GM12891 (cell line): ENCODE measurements around the gene SPATA6L.

Source experiments
- DNase-seq: peaks from one replicate; pipeline ENCODE4 v3.0.0; 2011; ENCODE audit warnings: low spot score; ENCODE audit not compliant: insufficient read length
- FAIRE-seq: peaks from 2 replicates; lab custom pipeline; 2011; peaks lifted over from hg19 to GRCh38; lab: Jason Lieb, UNC
- PAX5 ChIP-seq: IDR thresholded peaks from 2 replicates; pipeline ENCODE4 v1.6.1; 2011; ENCODE audit warnings: low read length, moderate library complexity, mild to moderate bottlenecking; ENCODE audit not compliant: insufficient read depth, severe bottlenecking
- POLR2A ChIP-seq: IDR thresholded peaks from 2 replicates; pipeline ENCODE4 v1.6.1; 2011; ENCODE audit warnings: low read depth, low read length, control low read depth
- POLR2AphosphoS5 ChIP-seq: IDR thresholded peaks from 2 replicates; pipeline ENCODE4 v1.6.1; 2011; ENCODE audit warnings: low read depth, low read length, control low read depth
- POU2F2 ChIP-seq: IDR thresholded peaks from 2 replicates; pipeline ENCODE4 v1.6.1; 2011; ENCODE audit warnings: low read depth, mild to moderate bottlenecking, control low read depth, low read length, moderate library complexity
- SPI1 ChIP-seq: IDR thresholded peaks from 2 replicates; pipeline ENCODE4 v1.6.1; 2011; ENCODE audit warnings: low read depth, low read length, control low read depth
- TAF1 ChIP-seq: IDR thresholded peaks from 2 replicates; pipeline ENCODE4 v1.6.1; 2011; ENCODE audit warnings: low read depth, low read length, control low read depth

Gene SPATA6L

DNA sequence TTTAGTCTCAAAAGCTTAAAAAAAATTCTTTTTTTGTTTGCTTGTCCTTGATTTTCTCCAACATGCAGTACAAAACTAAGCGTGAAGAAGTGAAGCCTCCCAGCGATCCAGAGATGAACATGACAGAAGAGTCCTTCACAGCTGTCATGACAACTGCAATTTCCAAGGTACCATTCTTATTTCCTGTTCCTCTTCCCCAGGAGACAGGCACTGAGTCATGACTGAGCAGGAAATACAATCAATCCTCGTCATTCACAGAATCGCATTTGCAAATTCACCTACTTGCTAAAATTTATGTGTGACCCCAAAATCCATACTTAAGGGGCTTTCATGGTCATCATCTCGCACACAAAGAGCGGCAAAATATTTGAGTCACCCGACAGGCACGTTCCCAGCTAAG, 98.7 kb downstream of the SPATA6L start:
- DNase-seq: no peak

DNA sequence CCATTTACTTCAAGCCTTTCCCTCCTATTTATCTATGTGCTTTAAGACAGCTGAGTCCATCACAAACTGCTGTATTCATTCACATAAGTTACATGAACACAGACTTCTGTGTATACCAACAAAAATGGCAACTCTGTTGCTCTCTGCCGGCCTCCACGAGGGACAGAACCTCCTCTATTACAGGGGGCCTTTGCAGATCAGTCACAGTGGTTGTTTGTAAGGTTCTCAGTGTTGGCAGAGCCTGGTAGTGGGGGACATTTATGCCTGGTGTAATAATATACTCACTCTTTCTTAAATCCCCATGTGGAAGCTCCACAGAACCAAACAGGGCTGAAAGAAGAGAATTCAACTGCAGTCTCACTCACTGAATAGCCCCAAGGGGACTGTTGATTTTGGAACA, 99.5 kb downstream of the SPATA6L start:
- no peak for FAIRE-seq
- TF ChIP-seq PAX5: no peak
- no peak for TF ChIP-seq POLR2AphosphoS5
- TF ChIP-seq POU2F2: no peak
- TF ChIP-seq TAF1: no peak
- no peak for TF ChIP-seq SPI1
- TF ChIP-seq POLR2A: no peak
- no peak for DNase-seq

More for the DNA sequence above, 98.7 kb downstream of the SPATA6L start:
- FAIRE-seq: no peak
- no peak for TF ChIP-seq PAX5

DNA sequence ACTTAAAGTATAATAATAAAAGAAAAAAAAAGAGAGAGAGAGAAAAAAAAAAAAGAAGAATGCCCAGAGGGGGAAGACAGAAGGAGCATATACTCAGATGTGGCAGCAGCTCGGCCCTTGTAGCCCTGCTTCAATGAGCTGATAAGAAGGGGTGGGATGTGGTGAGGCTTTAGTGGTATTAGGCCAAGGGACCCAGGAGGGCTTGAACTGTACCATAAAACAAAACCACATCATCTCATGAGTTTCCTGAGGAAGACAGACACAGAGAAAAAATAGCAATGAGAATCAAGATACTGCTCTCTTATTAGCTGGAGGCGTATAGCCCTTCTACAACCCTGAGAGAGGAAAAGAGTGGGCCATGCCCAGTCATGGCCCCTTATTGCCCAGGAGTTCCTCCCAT, 103.2 kb downstream of the SPATA6L start:
- FAIRE-seq (no peak), DNase-seq (no peak)
- TF ChIP-seq TAF1 (no peak), PAX5 (no peak), POLR2A (no peak), SPI1 (no peak), POU2F2 (no peak), POLR2AphosphoS5 (no peak)

DNA sequence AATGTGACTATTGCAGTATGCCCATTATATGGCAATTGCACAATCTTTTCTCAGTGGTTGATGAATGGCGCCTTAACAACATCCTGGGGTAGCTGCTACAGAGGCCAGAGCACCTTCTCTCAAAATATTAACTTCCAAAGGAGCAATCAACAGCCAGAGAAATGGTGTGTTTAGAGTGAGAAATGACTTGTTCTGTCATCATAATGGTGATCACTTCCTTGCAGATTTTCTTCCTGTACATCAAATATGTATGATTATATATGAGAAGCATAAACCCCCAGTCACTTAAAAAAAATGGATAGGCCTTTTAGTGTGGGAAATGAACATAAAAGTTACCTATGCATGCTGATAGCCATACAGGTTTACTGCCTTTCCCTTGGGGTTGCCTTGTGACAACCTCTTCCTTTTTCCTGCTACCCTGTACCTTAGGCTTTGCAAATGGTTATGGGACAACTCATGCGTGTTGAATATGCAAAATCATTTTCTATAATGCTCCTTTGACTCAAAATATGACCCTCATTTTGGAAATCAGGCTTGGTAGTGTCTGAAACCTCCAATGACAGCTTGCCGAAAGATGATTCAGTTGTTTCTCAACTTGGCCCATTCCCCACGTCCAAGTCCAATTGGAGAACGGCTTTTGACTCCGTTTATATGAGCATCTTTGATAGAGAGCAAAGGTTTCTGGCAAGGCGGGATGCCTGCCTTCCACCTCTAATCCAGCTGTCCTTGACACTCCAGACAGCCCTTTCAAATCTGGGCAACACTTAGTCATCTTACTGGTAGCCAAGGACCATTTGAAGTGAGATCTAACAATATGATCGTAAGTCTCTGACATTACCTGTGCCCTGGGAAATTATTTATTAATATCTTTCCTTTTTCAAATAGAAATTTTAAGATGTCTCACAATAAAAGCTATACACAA, 106.8 kb downstream of the SPATA6L start:
- DNase-seq (peak; percentile 10), FAIRE-seq (peak; percentile 87)

DNA sequence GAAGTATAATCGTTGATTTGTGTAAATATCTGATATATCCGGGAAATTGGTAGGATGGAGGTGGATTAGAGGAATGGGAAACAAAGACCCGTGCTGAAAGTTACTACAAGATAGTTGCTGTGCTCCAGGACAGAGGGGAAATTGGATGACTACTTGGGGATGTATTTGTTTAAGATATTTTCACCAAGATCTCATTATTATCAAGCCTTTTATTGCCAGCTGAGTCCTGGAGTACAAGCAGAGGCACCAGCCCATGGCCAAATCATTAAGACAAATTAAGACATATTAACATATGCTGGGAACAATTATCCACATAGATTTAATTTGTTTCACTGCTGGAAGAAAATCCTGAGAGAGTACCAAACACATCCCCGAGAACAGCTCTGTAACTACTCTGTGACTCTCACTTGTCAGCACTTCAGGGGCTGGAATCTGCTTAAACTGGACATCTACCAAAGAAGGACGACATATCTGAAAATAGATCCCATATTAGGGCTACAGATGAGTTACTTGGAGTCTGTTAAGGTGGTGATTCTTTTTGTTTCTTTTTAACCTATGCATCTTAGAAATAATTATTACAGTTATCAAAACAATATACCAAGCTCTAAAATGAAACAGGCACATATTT, 107.8 kb downstream of the SPATA6L start:
- no peak for DNase-seq
- no peak for FAIRE-seq
- TF ChIP-seq PAX5: no peak
- no peak for TF ChIP-seq SPI1

More for the DNA sequence above, 106.8 kb downstream of the SPATA6L start:
- TF ChIP-seq TAF1 (no peak), PAX5 (peak; percentile 13), SPI1 (peak; percentile 37), POLR2A (no peak), POLR2AphosphoS5 (no peak), POU2F2 (peak; percentile 96)

DNA sequence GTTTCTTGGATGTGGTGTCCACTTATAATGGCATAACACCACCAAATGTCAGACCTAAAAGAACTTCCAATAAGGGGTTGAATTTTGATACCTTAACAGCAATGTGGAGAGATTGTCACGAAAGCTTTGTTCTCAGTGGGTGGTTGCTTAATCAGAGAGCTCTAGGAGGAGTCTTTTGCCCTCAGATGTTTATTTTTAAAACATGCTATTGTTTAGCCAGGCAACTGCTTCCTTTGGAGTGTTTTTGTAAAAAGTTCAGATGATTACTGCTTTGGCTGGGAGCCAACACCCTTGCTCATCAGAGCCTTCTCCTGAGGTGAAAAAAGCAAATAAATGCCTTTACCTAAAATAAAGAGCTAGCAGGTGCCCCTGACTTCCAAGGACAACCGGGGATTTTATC, 111.0 kb downstream of the SPATA6L start:
- FAIRE-seq (no peak), DNase-seq (no peak)
- no peak for TF ChIP-seq TAF1
- no peak for TF ChIP-seq POLR2AphosphoS5
- no peak for TF ChIP-seq PAX5

DNA sequence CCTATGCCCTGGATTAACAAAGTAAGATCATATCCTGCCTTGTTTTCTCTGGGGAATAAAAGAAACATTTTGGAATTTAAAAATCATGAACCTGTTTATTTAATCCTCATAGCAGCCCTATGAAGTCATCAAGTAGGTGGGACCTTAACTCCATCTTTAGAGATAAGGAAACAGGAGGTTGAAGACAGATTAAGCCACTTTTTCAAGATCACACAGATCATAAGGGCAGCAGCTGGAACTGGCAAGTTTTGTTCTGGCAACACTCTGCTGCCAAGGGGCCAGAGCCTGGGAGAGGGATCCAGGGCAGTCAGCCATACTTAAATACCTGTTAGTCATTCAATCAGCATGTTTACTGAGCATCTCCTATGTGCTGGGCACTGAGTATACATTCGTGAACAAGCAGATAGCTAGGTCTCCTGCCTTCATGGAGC, 112.3 kb downstream of the SPATA6L start:
- DNase-seq: no peak
- FAIRE-seq: no peak
- TF ChIP-seq POLR2AphosphoS5: no peak
- TF ChIP-seq TAF1: no peak
- TF ChIP-seq PAX5: no peak
- no peak for TF ChIP-seq POLR2A
- TF ChIP-seq SPI1: no peak
- no peak for TF ChIP-seq POU2F2

DNA sequence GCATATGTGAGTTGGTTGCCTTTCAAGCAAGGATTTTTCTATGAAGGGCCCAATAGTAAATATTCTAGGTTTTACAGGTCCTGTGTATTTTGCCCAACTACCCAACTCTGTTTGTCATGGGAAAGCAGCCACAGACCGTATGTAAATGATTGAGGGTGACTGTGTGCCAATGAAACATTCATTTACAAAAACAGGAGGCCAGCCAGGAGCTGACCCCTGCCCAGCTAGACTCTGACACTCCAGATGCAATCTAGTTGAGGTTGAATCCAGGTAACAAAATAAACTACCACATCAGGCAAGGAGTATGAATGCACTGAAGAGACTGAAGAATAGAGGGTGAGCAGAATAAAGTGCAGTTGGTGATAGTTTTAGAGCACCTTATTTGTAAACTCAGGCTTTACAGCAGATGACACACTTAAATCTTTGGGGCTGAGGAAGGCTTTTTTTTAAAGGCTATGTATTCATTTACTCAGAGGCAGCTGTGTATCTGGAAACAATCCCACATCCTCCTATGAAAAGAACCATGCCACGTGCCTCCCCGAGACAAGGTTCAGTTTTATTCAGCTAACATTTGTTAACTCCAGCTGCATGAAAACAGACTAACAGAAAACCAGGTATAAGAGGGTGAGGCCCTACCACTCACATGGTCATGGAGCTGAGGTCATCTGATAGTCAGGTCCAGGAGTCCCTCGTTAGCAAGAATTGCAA, 115.3 kb downstream of the SPATA6L start:
- peak; percentile 26 for FAIRE-seq
- TF ChIP-seq TAF1: no peak

DNA sequence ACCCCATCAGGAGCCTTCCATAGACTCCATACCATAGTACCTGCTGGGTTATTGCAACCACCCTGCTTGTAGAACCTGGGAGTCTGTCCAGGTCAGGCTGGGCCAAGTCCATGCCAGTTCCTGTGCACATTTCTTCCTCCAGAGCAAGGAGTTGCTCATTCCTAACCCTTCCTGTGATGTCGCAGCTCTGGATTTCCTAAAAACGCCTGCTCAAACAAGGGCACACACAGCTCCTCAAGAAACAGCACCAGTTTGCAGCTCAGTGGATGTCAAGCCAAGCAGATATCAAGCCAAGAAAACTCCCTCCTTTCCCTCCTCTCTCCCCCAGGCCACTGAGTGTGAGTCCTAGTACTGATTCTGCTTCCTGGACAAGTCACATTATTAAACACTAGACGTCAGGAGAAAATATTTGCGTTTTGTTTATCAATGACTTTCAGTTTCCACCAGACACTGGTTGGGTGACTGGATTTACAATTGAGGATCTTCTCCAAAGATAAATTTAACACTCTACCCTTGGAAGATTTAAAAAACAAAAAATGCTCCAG, 116.5 kb downstream of the SPATA6L start:
- FAIRE-seq (no peak), DNase-seq (no peak)
- no peak for TF ChIP-seq SPI1
- TF ChIP-seq TAF1: no peak
- TF ChIP-seq POU2F2: no peak
- TF ChIP-seq POLR2AphosphoS5: no peak
- no peak for TF ChIP-seq POLR2A
- TF ChIP-seq PAX5: no peak

More for the DNA sequence above, 115.3 kb downstream of the SPATA6L start:
- DNase-seq: no peak
